GM19395 (cell line): Measurements from ENCODE around the gene ALK.

Experiments used
- ATAC-seq: cut with Tn5 transposase; IDR thresholded peaks from one replicate; pipeline ENCODE4 v1.9.1; 2021; ENCODE audit warnings: mild to moderate bottlenecking, moderate library complexity; ENCODE audit not compliant: unreplicated experiment

The ALK gene

GRCh38 chr2:29614295-29614830 lies 307.0 kb downstream of the ALK start:
- no peak for ATAC-seq

GRCh38 chr2:29613792-29614266 lies 307.6 kb downstream of the ALK start:
- no peak for ATAC-seq

- ATAC-seq = no peak
Observed at GRCh38 chr2:29613067-29613466, 308.3 kb downstream of the ALK start.

- no peak for ATAC-seq
Observed at GRCh38 chr2:29612568-29612967, 308.8 kb downstream of the ALK start.

GRCh38 chr2:29611850-29612249 lies 309.5 kb downstream of the ALK start:
- ATAC-seq = no peak

GRCh38 chr2:29611261-29611660 lies 310.1 kb downstream of the ALK start:
- ATAC-seq = no peak

- ATAC-seq = no peak
Observed at GRCh38 chr2:29610569-29610968, 310.8 kb downstream of the ALK start.

GRCh38 chr2:29607038-29607420 lies 314.4 kb downstream of the ALK start:
- no peak for ATAC-seq

GRCh38 chr2:29606104-29607037 lies 315.0 kb downstream of the ALK start:
- no peak for ATAC-seq

GRCh38 chr2:29603341-29603740 lies 318.0 kb downstream of the ALK start:
- no peak for ATAC-seq

GRCh38 chr2:29601872-29602271 lies 319.5 kb downstream of the ALK start:
- ATAC-seq = no peak

- ATAC-seq = no peak
Observed at GRCh38 chr2:29601321-29601720, 320.1 kb downstream of the ALK start.

- ATAC-seq = no peak
Observed at GRCh38 chr2:29599946-29600345, 321.4 kb downstream of the ALK start.

GRCh38 chr2:29598978-29599377 lies 322.4 kb downstream of the ALK start:
- no peak for ATAC-seq

- no peak for ATAC-seq
Observed at GRCh38 chr2:29597035-29597434, 324.4 kb downstream of the ALK start.

GRCh38 chr2:29596584-29596983 lies 324.8 kb downstream of the ALK start:
- ATAC-seq = no peak

GRCh38 chr2:29591600-29591999 lies 329.8 kb downstream of the ALK start:
- no peak for ATAC-seq

- ATAC-seq = no peak
Observed at GRCh38 chr2:29590211-29590610, 331.2 kb downstream of the ALK start.

- ATAC-seq = no peak
Observed at GRCh38 chr2:29589440-29590103, 331.8 kb downstream of the ALK start.

GRCh38 chr2:29587402-29588190 lies 333.8 kb downstream of the ALK start:
- no peak for ATAC-seq

- ATAC-seq = no peak
Observed at GRCh38 chr2:29586919-29587318, 334.5 kb downstream of the ALK start.
